Endothelial cell of umbilical vein (primary cell): ENCODE results near the gene CLDN7. TPM values are rescaled to one million over a fixed set of nuclear protein-coding genes. Genes with fewer than 3 reads are reported as not detected.

Experiments used
- BruUV-seq: library from RNA; stranded (reverse); fragments of 400-500 nt; replicated peaks from 2 replicates; lab custom pipeline; 2021; lab: Mats Ljungman, UMichigan
- CTCF ChIA-PET: fragments of 300-600, 350-600 bp; sonication (Branson Sonifier 250); formaldehyde crosslinking; loops from one replicate; lab custom pipeline; 2021; ENCODE audit warnings: antibody characterized with exemption, inconsistent platforms; lab: Charles Lee
- POLR2A ChIA-PET: fragments of 300-600, 350-600 bp; sonication (Branson Sonifier 250); formaldehyde crosslinking; loops from one replicate; lab custom pipeline; 2021; ENCODE audit warnings: antibody characterized with exemption, inconsistent platforms; lab: Charles Lee
- DNase-seq: peaks from one replicate; pipeline ENCODE4 v3.0.0-alpha.2; 2011; ENCODE audit warnings: low read depth, low spot score
- FAIRE-seq: peaks from 2 replicates; lab custom pipeline; 2011; peaks lifted over from hg19 to GRCh38; lab: Jason Lieb, UNC
- H2AFZ ChIP-seq: 2 replicates; pipeline ENCODE4 v1.6.0; 2012; ENCODE audit warnings: low read depth, low read length, control low read depth, inconsistent platforms
- H3K27ac ChIP-seq: 2 replicates; pipeline ENCODE4 v1.5.1; 2011; ENCODE audit warnings: low read depth, mild to moderate bottlenecking, control low read depth, low read length, moderate library complexity; ENCODE audit not compliant: insufficient read depth
- H3K27me3 ChIP-seq, 2 experiments: 2 replicates each; pipeline versions ENCODE4 v1.6.0 to v1.6.1; 2011; ENCODE audit warnings: low read length in 2 of 2, mixed read lengths in 1 of 2; ENCODE audit not compliant: control insufficient read depth in 2 of 2, insufficient read depth in 2 of 2
- H3K36me3 ChIP-seq, 2 experiments: 2 replicates in 1 of 2; 3 replicates in 1 of 2; pipeline ENCODE4 v1.5.1; 2011; ENCODE audit warnings: low read length in 2 of 2, mild to moderate bottlenecking in 1 of 2, moderate library complexity in 1 of 2; ENCODE audit not compliant: control insufficient read depth in 2 of 2, insufficient read depth in 2 of 2; ENCODE audit errors: extremely low read depth in 1 of 2
- H3K4me1 ChIP-seq: 3 replicates; pipeline ENCODE4 v1.5.1; 2011; ENCODE audit warnings: mild to moderate bottlenecking, low read length; ENCODE audit not compliant: control insufficient read depth, insufficient read depth; ENCODE audit errors: extremely low read depth
- H3K4me2 ChIP-seq: 2 replicates; pipeline ENCODE4 v1.6.1; 2011; ENCODE audit warnings: low read length, control low read depth, mixed read lengths; ENCODE audit not compliant: insufficient read depth
- H3K4me3 ChIP-seq, 3 experiments: fragments of 200-600 bp in 1 of 3; sonication (generic), shearing (Covaris generic) in 1 of 3; replicated peaks in 1 of 3; 2 replicates each; pipeline ENCODE4 v1.5.1; 2011 to 2016; ENCODE audit warnings: control low read depth in 3 of 3, low read length in 3 of 3, mild to moderate bottlenecking in 2 of 3, inconsistent platforms in 1 of 3, low read depth in 1 of 3, moderate library complexity in 1 of 3; ENCODE audit not compliant: insufficient read depth in 1 of 3
- H3K79me2 ChIP-seq: 2 replicates; pipeline ENCODE4 v1.6.0; 2012; ENCODE audit warnings: low read length, inconsistent platforms; ENCODE audit not compliant: control insufficient read depth, insufficient read depth
- H3K9ac ChIP-seq: replicated peaks from 2 replicates; pipeline ENCODE3; 2011; ENCODE audit warnings: low read length, control low read depth; ENCODE audit not compliant: insufficient read depth; ENCODE audit errors: extremely low read depth
- H3K9me1 ChIP-seq: replicated peaks from 3 replicates; pipeline ENCODE4 v1.6.0; 2011; ENCODE audit warnings: mild to moderate bottlenecking, low read length; ENCODE audit not compliant: control insufficient read depth, insufficient read depth; ENCODE audit errors: extremely low read depth
- H3K9me3 ChIP-seq: replicated peaks from 2 replicates; pipeline ENCODE4 v1.5.1; 2012; ENCODE audit warnings: low read length, inconsistent platforms; ENCODE audit not compliant: control insufficient read depth, insufficient read depth
- H4K20me1 ChIP-seq: replicated peaks from 2 replicates; pipeline ENCODE3; 2011; ENCODE audit warnings: mild to moderate bottlenecking, low read length; ENCODE audit not compliant: control insufficient read depth, insufficient read depth; ENCODE audit errors: extremely low read depth
- CTCF ChIP-seq, 2 donors: IDR thresholded peaks; 1 replicate in 1 of 2; 2 replicates in 1 of 2; pipeline ENCODE4 v1.5.1; 2011; ENCODE audit warnings: low read length in 2 of 2, mild to moderate bottlenecking in 2 of 2, moderate library complexity in 2 of 2, control low read depth in 1 of 2, inconsistent platforms in 1 of 2, low read depth in 1 of 2; ENCODE audit not compliant: insufficient read depth in 1 of 2; ENCODE audit errors: extremely low read depth in 1 of 2
- EZH2 ChIP-seq: IDR thresholded peaks from 2 replicates; pipeline ENCODE4 v1.6.1; 2012; ENCODE audit warnings: borderline replicate concordance, low read depth, mild to moderate bottlenecking, moderate library complexity, low read length, inconsistent platforms; ENCODE audit not compliant: severe bottlenecking
- FOS ChIP-seq: IDR thresholded peaks from 2 replicates; pipeline ENCODE4 v1.6.1; 2011; ENCODE audit warnings: mild to moderate bottlenecking, low read length, moderate library complexity, borderline replicate concordance; ENCODE audit not compliant: insufficient read depth
- GATA2 ChIP-seq: IDR thresholded peaks from 2 replicates; pipeline ENCODE4 v1.7.0; 2011; ENCODE audit warnings: low read depth, mild to moderate bottlenecking, moderate library complexity, mixed read lengths, low read length; ENCODE audit not compliant: insufficient read length, insufficient read depth
- JUN ChIP-seq: IDR thresholded peaks from 2 replicates; pipeline ENCODE4 v1.6.1; 2011; ENCODE audit warnings: borderline replicate concordance, low read depth; ENCODE audit not compliant: insufficient read length, insufficient read depth
- MYC ChIP-seq: IDR thresholded peaks from one replicate; pipeline ENCODE4 v1.6.1; 2011; ENCODE audit warnings: mild to moderate bottlenecking, low read depth, low read length
- POLR2A ChIP-seq: IDR thresholded peaks from 2 replicates; pipeline ENCODE4 v1.6.1; 2012; ENCODE audit warnings: low read depth, mild to moderate bottlenecking, control low read depth, low read length
- POLR2AphosphoS5 ChIP-seq: IDR thresholded peaks from 2 replicates; pipeline ENCODE4 v1.6.1; 2012; ENCODE audit warnings: low read depth, mild to moderate bottlenecking, control low read depth, low read length, moderate library complexity; ENCODE audit not compliant: insufficient read depth
- dilution Hi-C: fragments of 300-500 bp; cut with MboI; formaldehyde crosslinking; loops from one replicate; pipeline ENCODE4 v1.15.0; 2019; ENCODE audit warnings: low sequenced_read_pairs; ENCODE audit not compliant: extremely low pct_ligation_motif_present
- intact Hi-C: fragments of 100-400 bp; cut with micrococcal nuclease; formaldehyde crosslinking; loops from one replicate; pipeline ENCODE4 v1.10.0; 2022
- polyA plus RNA-seq, 4 experiments: library from polyadenylated mRNA; depleted of rRNA in 3 of 4; stranded (reverse) in 3 of 4; unstranded in 1 of 4; fragments of >200 nt; gene quantifications; 2 replicates each; pipeline versions ENCODE4 v1.2.1 to v1.2.3, GENCODE V29; 2011 to 2012; ENCODE audit warnings: missing spikeins in 1 of 4
- total RNA-seq: library from RNA; stranded (reverse); gene quantifications from 2 replicates; pipeline ENCODE4 v1.2.3, GENCODE V29; 2021
- TF ChIP-seq, protein P1 (sequence below): IDR thresholded peaks from 2 replicates; pipeline ENCODE4 v1.6.1; 2011; ENCODE audit not compliant: insufficient read depth, insufficient read length

CLDN7 gene
- total and polyA plus RNA-seq, 2 donors (not counting 3 experiments of a cell fraction or from before 2014, with no cell fraction given) = 25.4 to 25.7 TPM

GRCh38 chr17:7281074-7281952 is 19.0 kb upstream of the CLDN7 start, which contains the start of gene SLC2A4:
Gene SLC2A4 (plus strand): TSS chr17:7281718. CDS start chr17:7281935, 217 bp downstream.
- Histone ChIP-seq H3K9me1 (no peaks in the 10 kb centered on the region), H3K27me3 (peaks cover 5 to 7% of the 10 kb centered on the region in 2 experiments), H3K9me3 (no peaks in the 10 kb centered on the region), H4K20me1 (no peaks in the 10 kb centered on the region), H2AFZ (peak within 1 kb of the TSS; percentile 76), H3K4me3 (peak within 1 kb of the TSS in 2 of 3 experiments; percentile 28 to 33), H3K27ac (no peak within 1 kb of the TSS), H3K79me2 (no peaks in the 10 kb centered on the region), H3K36me3 (no peaks in the 10 kb centered on the region), H3K4me1 (peaks cover 9% of the 10 kb centered on the region), H3K9ac (no peak within 1 kb of the TSS), H3K4me2 (peak within 1 kb of the TSS; percentile 62)
- peak; percentile 94 for DNase-seq
- intact Hi-C loops (loop anchor here (1.0 to 2.0 kb wide), 2 partner anchors 29 to 39 kb away; partner anchors contain the start of genes ELP5 and GABARAP), dilution Hi-C loops (no loop called here)
- TF ChIP-seq CTCF (IDR thresholded peaks at IDR 0.05; ENCODE audit: extremely low read depth in 1 of 2, insufficient read depth in 1 of 2, low read depth in 1 of 2, low read length in 2 of 2) (no peak), MYC (no peak), POLR2AphosphoS5 (no peak), FOS (no peak), EZH2 (no peak), GATA2 (no peak), POLR2A (no peak), JUN (no peak)
- TF ChIP-seq, protein P1, sequence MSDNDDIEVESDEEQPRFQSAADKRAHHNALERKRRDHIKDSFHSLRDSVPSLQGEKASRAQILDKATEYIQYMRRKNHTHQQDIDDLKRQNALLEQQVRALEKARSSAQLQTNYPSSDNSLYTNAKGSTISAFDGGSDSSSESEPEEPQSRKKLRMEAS = peak; percentile 85
- ChIA-PET CTCF (interaction anchor here (0.6 to 10.2 kb wide), 17 partner anchors 10 to 280 kb away, joined by 3 to 170 read pairs (median 4); partner anchors contain the start of genes ACADVL, DLG4 and GPS2), POLR2A (interaction anchor here (1.2 kb wide), 1 partner anchor 48 kb away, joined by 5 read pairs; no protein-coding TSS in a partner anchor)
- BruUV-seq = no TSS peak
- FAIRE-seq = peak; percentile 88
